ENCODE results near the gene EFL1.

EFL1 gene

DNA sequence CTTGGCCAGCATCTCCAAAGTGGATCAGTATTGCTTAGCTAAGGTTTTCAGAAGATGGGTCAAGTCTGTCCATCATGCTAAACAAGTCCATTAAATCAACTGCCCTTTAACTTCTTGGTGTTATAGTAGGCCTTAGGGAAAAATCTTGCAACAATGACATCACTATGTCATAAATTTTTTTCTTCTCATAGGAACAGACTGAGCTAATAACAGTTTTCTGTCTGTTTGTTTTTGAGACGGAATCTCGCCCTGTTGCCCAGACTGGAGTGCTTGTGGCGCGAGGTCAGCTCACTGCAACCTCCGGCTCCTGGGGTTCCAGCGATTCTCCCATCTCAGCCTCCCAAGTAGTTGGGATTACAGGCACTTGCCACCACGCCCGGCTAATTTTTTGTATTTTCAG lies 94.2 kb downstream of the EFL1 start (continued):
- TF ChIP-seq, protein P1, sequence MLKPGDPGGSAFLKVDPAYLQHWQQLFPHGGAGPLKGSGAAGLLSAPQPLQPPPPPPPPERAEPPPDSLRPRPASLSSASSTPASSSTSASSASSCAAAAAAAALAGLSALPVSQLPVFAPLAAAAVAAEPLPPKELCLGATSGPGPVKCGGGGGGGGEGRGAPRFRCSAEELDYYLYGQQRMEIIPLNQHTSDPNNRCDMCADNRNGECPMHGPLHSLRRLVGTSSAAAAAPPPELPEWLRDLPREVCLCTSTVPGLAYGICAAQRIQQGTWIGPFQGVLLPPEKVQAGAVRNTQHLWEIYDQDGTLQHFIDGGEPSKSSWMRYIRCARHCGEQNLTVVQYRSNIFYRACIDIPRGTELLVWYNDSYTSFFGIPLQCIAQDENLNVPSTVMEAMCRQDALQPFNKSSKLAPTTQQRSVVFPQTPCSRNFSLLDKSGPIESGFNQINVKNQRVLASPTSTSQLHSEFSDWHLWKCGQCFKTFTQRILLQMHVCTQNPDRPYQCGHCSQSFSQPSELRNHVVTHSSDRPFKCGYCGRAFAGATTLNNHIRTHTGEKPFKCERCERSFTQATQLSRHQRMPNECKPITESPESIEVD (tag by site-specific recombination; IDR thresholded peaks at IDR 0.05): peak; percentile 56; the same call in 1 of the 2 replicates
- TF ChIP-seq ZNF510 (tag by site-specific recombination; IDR thresholded peaks at IDR 0.05; ENCODE audit: insufficient replicate concordance) (no peak), ZEB2 (tag by site-specific recombination; IDR thresholded peaks at IDR 0.05) (peak; percentile 69; the same call in 1 of the 2 replicates), ZBTB8A (tag by site-specific recombination; IDR thresholded peaks at IDR 0.05) (no peak), SCRT2 (tag by site-specific recombination; IDR thresholded peaks at IDR 0.05) (peak; percentile 73), ZNF76 (tag by site-specific recombination; IDR thresholded peaks at IDR 0.05; ENCODE audit: borderline replicate concordance, low read depth) (no peak), ZNF266 (tag by site-specific recombination; IDR thresholded peaks at IDR 0.05; ENCODE audit: low read depth) (no peak), SP7 (tag by site-specific recombination; IDR thresholded peaks at IDR 0.05) (0 out of 2 replicates have a peak, but pooled peaks have one; percentile 22), ZNF600 (tag by site-specific recombination; IDR thresholded peaks at IDR 0.05) (peak; percentile 69), ZNF791 (tag by site-specific recombination; IDR thresholded peaks at IDR 0.05) (no peak), ZNF169 (tag by site-specific recombination; IDR thresholded peaks at IDR 0.05) (no peak), ZNF785 (tag by site-specific recombination; IDR thresholded peaks at IDR 0.05) (no peak), ZNF366 (tag by site-specific recombination; conservative IDR thresholded peaks at IDR 0.05) (peak; percentile 37; the same call in 1 of the 2 replicates), ZNF623 (tag by site-specific recombination; IDR thresholded peaks at IDR 0.05) (no peak), ZNF621 (tag by site-specific recombination; IDR thresholded peaks at IDR 0.05) (no peak)
- TF ChIP-seq, protein P2, sequence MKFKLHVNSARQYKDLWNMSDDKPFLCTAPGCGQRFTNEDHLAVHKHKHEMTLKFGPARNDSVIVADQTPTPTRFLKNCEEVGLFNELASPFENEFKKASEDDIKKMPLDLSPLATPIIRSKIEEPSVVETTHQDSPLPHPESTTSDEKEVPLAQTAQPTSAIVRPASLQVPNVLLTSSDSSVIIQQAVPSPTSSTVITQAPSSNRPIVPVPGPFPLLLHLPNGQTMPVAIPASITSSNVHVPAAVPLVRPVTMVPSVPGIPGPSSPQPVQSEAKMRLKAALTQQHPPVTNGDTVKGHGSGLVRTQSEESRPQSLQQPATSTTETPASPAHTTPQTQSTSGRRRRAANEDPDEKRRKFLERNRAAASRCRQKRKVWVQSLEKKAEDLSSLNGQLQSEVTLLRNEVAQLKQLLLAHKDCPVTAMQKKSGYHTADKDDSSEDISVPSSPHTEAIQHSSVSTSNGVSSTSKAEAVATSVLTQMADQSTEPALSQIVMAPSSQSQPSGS (tag by site-specific recombination; IDR thresholded peaks at IDR 0.05; ENCODE audit: low read depth): peak; percentile 82
- TF ChIP-seq, protein P3, sequence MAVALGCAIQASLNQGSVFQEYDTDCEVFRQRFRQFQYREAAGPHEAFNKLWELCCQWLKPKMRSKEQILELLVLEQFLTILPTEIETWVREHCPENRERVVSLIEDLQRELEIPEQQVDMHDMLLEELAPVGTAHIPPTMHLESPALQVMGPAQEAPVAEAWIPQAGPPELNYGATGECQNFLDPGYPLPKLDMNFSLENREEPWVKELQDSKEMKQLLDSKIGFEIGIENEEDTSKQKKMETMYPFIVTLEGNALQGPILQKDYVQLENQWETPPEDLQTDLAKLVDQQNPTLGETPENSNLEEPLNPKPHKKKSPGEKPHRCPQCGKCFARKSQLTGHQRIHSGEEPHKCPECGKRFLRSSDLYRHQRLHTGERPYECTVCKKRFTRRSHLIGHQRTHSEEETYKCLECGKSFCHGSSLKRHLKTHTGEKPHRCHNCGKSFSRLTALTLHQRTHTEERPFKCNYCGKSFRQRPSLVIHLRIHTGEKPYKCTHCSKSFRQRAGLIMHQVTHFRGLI (tag by site-specific recombination; IDR thresholded peaks at IDR 0.05): no peak

DNA sequence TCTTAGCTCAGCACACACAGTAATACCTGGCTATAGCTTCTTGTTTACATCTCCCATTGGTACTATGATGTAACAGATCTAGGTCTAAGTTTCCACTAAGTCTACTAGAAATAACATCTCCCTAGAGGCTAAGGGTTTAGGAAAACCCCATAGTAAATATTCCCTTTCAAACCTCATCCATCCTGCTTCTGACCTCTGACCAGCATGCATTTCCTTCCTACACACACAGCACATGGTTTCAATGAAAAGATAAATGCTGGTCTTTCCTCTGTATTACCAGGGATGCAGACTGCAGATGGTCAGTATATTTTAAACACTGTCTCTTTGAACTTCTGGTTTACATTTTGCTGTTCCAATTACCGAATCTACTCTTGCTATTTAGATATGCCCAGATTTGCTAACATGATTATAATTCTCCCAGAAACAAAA lies 96.6 kb downstream of the EFL1 start:
- POLR2A ChIA-PET: no interaction called here
- Histone ChIP-seq H3K36me3 (ENCODE audit: control insufficient read depth in 2 of 2, insufficient read depth in 1 of 2, low read length in 2 of 2) (peaks cover 7 to 17% of the 10 kb centered on the region in 2 experiments; a peak in 2 of 3 replicates), H3K4me3 (ENCODE audit: low read depth, low read length) (no peak overlapping the region), H3K9me3 (ENCODE audit: control insufficient read depth, insufficient read depth, low read depth, low read length) (no peaks in the 10 kb centered on the region), H3K27ac (ENCODE audit: extremely low read depth, low read depth, low read length) (no peak overlapping the region), H3K4me1 (ENCODE audit: control insufficient read depth, insufficient read depth, low read length) (no peaks in the 10 kb centered on the region)
- TF ChIP-seq FEZF1 (tag by site-specific recombination; IDR thresholded peaks at IDR 0.05): no peak
- no peak for TF ChIP-seq YY1 (tag by site-specific recombination; IDR thresholded peaks at IDR 0.05)
- TF ChIP-seq ZNF48 (tag by site-specific recombination; IDR thresholded peaks at IDR 0.05): no peak
- TF ChIP-seq ZNF747 (tag by site-specific recombination; IDR thresholded peaks at IDR 0.05): no peak
- no peak for TF ChIP-seq KLF7 (tag by site-specific recombination; IDR thresholded peaks at IDR 0.05; ENCODE audit: borderline replicate concordance)
- no peak for TF ChIP-seq ZNF335 (tag by site-specific recombination; conservative IDR thresholded peaks at IDR 0.05)
- no peak for TF ChIP-seq ZNF140 (tag by site-specific recombination; IDR thresholded peaks at IDR 0.05)
- no peak for TF ChIP-seq ZNF548 (tag by site-specific recombination; IDR thresholded peaks at IDR 0.05)
- no peak for TF ChIP-seq ZNF701 (tag by site-specific recombination; IDR thresholded peaks at IDR 0.05)
- TF ChIP-seq ZNF544 (tag by site-specific recombination; IDR thresholded peaks at IDR 0.05): no peak
- TF ChIP-seq ZNF521 (tag by site-specific recombination; IDR thresholded peaks at IDR 0.05): no peak
- TF ChIP-seq, protein P4, sequence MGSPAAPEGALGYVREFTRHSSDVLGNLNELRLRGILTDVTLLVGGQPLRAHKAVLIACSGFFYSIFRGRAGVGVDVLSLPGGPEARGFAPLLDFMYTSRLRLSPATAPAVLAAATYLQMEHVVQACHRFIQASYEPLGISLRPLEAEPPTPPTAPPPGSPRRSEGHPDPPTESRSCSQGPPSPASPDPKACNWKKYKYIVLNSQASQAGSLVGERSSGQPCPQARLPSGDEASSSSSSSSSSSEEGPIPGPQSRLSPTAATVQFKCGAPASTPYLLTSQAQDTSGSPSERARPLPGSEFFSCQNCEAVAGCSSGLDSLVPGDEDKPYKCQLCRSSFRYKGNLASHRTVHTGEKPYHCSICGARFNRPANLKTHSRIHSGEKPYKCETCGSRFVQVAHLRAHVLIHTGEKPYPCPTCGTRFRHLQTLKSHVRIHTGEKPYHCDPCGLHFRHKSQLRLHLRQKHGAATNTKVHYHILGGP (tag by site-specific recombination; IDR thresholded peaks at IDR 0.05): no peak
- no peak for TF ChIP-seq ZNF311 (tag by site-specific recombination; IDR thresholded peaks at IDR 0.05; ENCODE audit: borderline replicate concordance)
- TF ChIP-seq IKZF3 (tag by site-specific recombination; IDR thresholded peaks at IDR 0.05): no peak
- CTCF ChIA-PET: interaction anchor here (0.8 kb wide), 1 partner anchor 38 kb away, joined by 3 read pairs; no protein-coding TSS in a partner anchor
